ENCODE measurements around the gene B9D1. TPM values are rescaled to one million over a fixed set of nuclear protein-coding genes. Genes with fewer than 3 reads are reported as not detected.

Gene B9D1
- total and polyA plus RNA-seq, 2 of the 13 experiments (the other 11 are each of a cell fraction or from before 2014, with no cell fraction given) = 27.7 to 31.1 TPM

DNA sequence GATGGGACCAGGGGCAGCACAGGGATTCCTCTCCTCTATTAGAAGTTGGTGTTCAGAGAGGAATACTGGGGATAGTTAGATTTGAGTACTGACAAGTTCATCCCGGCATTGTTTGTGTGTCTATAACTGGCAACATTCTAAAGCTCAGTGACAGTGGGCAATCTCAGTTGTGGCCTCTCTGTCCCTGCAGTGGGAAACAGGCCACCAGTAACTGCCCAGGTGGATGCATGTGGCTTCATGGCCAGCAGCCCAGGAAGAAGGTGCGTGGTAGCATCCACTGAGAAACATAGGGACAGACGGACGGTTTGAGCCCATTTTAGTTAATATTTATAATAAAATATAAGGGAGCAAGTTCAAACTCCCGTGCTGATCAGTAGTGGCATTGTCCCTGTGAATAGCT lies 51.5 kb downstream of the B9D1 start (continued):
- no peak for TF ChIP-seq RFXAP (CRISPR knock-in tag; IDR thresholded peaks at IDR 0.05; ENCODE audit: borderline replicate concordance)
- TF ChIP-seq ZNF17 (CRISPR knock-in tag; IDR thresholded peaks at IDR 0.05) = no peak
- no peak for TF ChIP-seq ZNF672 (CRISPR knock-in tag; IDR thresholded peaks at IDR 0.05)

DNA sequence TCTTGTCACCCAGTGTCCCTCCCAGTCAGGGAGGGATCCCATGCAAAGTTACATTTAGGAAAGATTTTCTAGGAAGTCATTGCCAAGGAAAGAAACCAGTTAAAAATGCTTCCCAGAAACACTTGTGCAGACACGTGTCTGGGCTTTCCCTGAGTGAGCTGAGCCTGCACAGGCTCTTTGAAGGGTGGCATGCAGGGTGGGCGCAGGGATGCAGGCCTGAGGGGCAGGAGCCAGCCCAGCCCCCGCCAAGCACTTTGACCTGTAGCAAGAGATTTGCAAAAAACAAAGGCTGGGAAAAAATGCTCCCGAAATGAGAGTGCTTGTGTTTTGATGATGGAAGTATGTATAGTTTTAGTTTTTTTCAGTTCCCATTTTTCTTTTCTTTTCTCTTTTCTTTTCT lies 52.4 kb downstream of the B9D1 start:
- Histone ChIP-seq H3K27me3 (ENCODE audit: control insufficient read depth in 1 of 2, insufficient read depth in 2 of 2, low read length in 2 of 2) (no peaks in the 10 kb centered on the region), H3K4me3 (replicated peaks in 1 of 3; ENCODE audit: insufficient read depth in 1 of 3, low read depth in 2 of 3, low read length in 3 of 3) (no peak overlapping the region), H4K20me1 (ENCODE audit: insufficient read depth, low read length) (no peaks in the 10 kb centered on the region), H3K4me2 (ENCODE audit: low read depth, low read length) (no peak overlapping the region), H3K79me2 (ENCODE audit: insufficient read depth, low read length) (no peaks in the 10 kb centered on the region), H3K27ac (ENCODE audit: extremely low read length, insufficient read depth, low read length) (no peak overlapping the region), H3K9me3 (ENCODE audit: low read length) (no peaks in the 10 kb centered on the region), H3K4me1 (ENCODE audit: insufficient read depth, low read length) (peaks cover 20% of the 10 kb centered on the region), H3K36me3 (replicated peaks in 1 of 2; ENCODE audit: control insufficient read depth in 1 of 2, insufficient read depth in 2 of 2, low read length in 2 of 2) (peaks cover 16 to 40% of the 10 kb centered on the region in 2 experiments), H3K9ac (ENCODE audit: insufficient read depth, low read depth, low read length) (no peak overlapping the region), H2AFZ (ENCODE audit: low read length) (no peak overlapping the region)
- no TSS peak for BruUV-seq (replicated peaks)
- WGBS (ENCODE audit: low lambda C conversion rate) = 95% methylated on average over 4 of the region's 4 CpGs
- intact Hi-C loops (cut with micrococcal nuclease; ENCODE audit: unreplicated experiment) = no loop called here
- POLR2A ChIA-PET = interaction anchor here (2.0 kb wide), 1 partner anchor 28 kb away, joined by 5 read pairs; no protein-coding TSS in a partner anchor
- FAIRE-seq (no peak), ATAC-seq (no peak), DNase-seq (ENCODE audit: low spot score) (no peak)
- CTCF ChIA-PET (ENCODE audit: low intra/inter-chr PET ratio, low total read pairs) = no interaction called here
- in situ Hi-C loops (cut with HindIII; ENCODE audit: extremely low pct_ligation_motif_present, low pct_unique_long_range_greater_than_20kb) = no loop called here
- TF ChIP-seq ATF6 (CRISPR knock-in tag; conservative IDR thresholded peaks at IDR 0.05) (no peak), ZNF589 (CRISPR knock-in tag; conservative IDR thresholded peaks at IDR 0.05) (no peak), PRDM4 (CRISPR knock-in tag; IDR thresholded peaks at IDR 0.05; ENCODE audit: borderline replicate concordance) (no peak), ZBTB14 (CRISPR knock-in tag; IDR thresholded peaks at IDR 0.05) (no peak), ESRRA (CRISPR knock-in tag; IDR thresholded peaks at IDR 0.05; ENCODE audit: low read depth) (no peak), MAX (IDR thresholded peaks at IDR 0.05) (no peak), ZNF343 (CRISPR knock-in tag; IDR thresholded peaks at IDR 0.05) (no peak), ZBTB8A (CRISPR knock-in tag; IDR thresholded peaks at IDR 0.05; ENCODE audit: borderline replicate concordance, low read depth) (no peak), ZNF597 (CRISPR knock-in tag; IDR thresholded peaks at IDR 0.05) (no peak), SRSF4 (IDR thresholded peaks at IDR 0.05; ENCODE audit: low read depth, low read length, poor library complexity, severe bottlenecking) (no peak), JDP2 (CRISPR knock-in tag; IDR thresholded peaks at IDR 0.05; ENCODE audit: borderline replicate concordance) (no peak), RARG (CRISPR knock-in tag; IDR thresholded peaks at IDR 0.05; ENCODE audit: low read depth) (no peak), SALL2 (CRISPR knock-in tag; IDR thresholded peaks at IDR 0.05) (no peak), ZNF670 (CRISPR knock-in tag; IDR thresholded peaks at IDR 0.05; ENCODE audit: borderline replicate concordance) (no peak)
